SK-MEL-5 (cell line): ENCODE data around the gene SLIT3. TPM values are rescaled to one million over a fixed set of nuclear protein-coding genes. Genes with fewer than 3 reads are reported as not detected.

Experiments
- DNase-seq: peaks from one replicate; pipeline ENCODE4 v3.0.0-alpha.2; 2016; ENCODE audit warnings: low read depth, low spot score
- in situ Hi-C: cut with HindIII; loops from 2 replicates; pipeline ENCODE4 v1.10.0; 2016; ENCODE audit warnings: low sequenced_read_pairs, high pct_unique_total_duplicates, low pct_unique_long_range_greater_than_20kb
- total RNA-seq: library from RNA; depleted of rRNA; stranded (reverse); fragments of >200 nt; shearing (Covaris generic); gene quantifications from 2 replicates; pipeline ENCODE4 v1.2.3, GENCODE V29; 2014

The SLIT3 gene
- total RNA-seq, 1 experiment from 2014 or later = 0.63 TPM

DNA sequence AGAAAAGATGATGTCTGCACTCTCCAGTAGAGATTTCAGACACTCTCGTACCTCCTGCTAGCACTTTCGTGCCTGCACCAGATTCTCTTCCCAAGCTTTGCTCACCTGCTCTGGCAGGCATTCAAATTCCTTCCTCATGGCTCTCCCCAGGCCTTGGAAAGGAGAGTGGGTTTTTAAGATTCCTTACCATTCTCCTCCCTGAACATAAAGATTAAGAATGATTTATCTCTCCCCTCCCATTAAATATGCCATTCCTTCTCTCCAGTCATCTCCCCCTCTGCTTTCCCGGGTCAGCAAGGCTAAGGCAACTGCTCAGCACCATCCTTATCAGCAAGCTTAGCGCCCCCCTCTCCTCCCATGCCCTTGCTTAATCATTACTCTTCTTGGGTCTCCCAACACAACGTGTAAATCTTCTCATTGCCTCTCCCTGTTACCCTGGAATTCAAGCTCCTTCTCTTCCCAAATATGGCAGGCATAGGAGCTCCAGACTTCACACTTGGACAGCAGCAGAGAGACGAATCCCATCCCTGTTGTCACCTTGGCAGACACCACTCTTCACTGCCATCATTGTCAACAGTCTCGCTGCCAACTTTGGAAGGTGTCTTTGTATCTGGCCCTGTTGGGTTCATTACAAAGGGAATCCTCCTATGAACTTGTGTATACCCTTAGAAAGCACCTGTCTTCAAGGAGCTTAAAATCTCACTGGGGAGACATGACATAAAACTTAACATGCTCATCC lies 332.9 kb downstream of the SLIT3 start:
- DNase-seq = no peak
- in situ Hi-C loops = no loop called here

DNA sequence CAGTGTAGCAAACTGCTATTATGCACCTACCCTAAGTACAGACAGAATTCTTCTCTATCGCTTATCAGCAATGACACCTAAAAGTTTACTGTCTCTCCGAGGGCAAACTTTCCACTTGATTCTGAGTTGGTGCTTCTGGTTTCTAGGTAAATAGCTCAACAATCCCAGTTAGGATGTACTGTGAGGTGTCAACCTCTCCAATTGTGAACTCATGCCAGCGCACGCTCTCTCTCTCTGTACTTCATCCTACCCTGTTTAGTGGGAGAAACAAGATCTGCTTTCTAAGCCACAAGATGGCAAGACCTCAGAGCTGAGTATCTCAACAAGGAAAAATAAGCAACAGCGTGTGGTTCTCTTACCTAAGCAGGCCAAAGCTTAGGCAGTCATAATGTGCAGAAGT lies 335.3 kb downstream of the SLIT3 start:
- in situ Hi-C loops = no loop called here

DNA sequence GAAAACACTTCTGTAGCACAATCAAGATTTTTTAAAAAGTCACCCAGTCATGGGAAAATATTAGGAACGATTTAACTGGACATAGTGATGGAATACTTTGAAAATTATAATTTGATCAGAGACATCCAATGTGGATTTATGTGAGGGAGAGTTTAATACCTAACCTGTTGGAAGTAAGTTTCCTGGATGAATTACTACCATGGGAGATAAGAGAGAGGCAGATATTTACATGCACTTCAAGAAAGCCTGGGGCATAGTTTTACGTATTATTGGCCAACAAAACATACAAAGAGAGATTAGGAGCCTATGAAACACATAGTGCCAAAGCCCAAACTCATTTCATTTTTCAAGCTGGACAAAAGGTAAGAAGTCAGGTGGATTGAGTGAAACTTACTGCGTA lies 336.8 kb downstream of the SLIT3 start:
- DNase-seq = no peak
- in situ Hi-C loops = no loop called here

More for the DNA sequence above, 335.3 kb downstream of the SLIT3 start:
- DNase-seq = no peak

DNA sequence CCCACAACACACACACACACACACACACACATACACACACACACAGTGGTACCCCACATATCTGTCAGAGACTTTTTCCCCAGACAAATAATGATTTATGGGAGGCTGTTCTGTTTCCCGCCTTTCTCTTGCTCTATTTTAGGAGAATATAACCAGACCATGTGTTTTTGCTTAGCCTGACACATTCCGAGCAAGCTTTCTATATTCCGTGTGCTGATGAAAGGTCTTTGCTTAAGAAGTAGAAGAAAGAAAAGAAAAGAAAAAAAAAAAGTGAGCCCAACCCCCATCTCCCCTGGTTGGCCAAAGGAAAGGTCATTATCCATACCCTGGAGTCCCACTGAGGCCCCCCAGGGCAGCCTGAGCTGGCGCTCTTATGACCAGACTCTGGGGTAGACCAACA lies 338.6 kb downstream of the SLIT3 start:
- in situ Hi-C loops = no loop called here
- no peak for DNase-seq

DNA sequence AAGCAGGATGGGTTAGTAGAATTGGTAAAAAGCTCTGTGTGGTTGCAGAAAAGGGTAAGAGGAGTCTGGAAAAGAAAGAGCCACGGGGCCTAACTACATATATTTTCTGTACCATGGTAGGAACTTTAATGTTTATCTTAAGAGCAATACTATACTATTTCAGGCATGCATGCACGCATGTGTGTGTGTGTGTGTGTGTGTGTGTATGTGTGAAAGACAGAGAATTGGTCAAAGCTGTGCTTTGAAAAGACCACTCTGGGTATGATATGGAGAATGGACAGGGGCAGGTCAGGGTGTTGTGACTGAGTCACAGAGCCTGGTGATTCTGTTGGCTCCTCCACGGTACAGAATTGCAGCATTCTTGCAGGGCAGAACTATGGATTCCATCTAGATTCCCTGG lies 339.3 kb downstream of the SLIT3 start:
- DNase-seq = no peak
- in situ Hi-C loops = no loop called here

DNA sequence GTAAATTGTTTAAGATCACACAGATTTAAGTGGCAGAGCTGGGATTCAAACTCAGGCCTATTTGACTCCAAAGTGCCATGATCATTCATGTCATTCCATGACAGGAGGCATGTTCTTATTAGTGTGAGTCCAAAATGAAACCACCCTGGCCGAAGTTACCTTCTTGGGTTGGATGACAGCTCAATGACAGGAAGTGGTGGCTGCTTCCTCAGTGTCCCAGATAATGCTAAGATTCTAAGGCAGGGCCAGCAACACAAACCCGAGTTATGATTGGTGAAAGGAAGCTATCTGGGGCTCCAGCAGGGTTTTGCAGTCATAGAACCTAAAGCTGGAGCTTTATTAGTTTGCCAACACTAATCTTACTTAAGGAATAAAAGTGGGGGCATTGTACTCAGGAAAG lies 340.4 kb downstream of the SLIT3 start:
- no peak for DNase-seq
- in situ Hi-C loops = no loop called here

DNA sequence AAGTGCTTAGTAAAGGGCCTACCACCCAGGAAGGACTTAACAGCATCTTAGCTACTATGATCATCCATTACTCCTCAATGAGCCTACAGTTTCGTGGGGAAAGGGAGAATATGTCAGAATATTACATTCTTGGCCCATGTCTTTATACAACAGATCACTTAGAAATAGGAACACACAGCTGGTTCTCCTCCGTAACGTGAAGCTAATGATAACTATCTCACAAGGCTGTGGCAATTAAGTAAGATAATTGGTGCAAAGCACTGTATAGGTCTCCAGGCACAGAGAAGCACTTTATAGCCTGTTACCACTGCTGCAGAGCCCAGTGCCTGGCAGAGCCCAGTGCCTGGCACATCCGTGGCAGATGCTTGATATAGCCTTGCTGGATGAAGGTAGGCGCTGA lies 347.6 kb downstream of the SLIT3 start:
- in situ Hi-C loops = no loop called here
- no peak for DNase-seq

DNA sequence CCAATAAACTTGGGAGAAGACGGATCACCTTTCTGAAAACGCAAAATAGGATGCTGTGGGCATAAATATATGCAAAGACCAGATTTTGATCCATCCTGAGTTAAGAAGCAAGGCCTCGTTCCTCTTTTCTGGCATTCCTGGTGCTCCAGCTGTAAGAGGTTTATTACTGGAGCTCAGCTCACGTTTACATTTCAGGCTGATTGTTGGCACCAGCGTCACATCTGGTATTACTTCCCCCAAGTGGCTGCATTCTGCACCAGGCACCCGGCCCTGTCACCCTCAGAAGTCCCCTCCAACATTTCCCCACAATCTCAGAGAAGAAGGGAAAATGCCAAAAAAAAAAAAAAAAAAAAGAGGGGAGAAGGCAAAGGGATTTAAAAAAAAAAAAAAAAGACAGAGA lies 348.7 kb downstream of the SLIT3 start:
- in situ Hi-C loops = no loop called here
- DNase-seq = no peak

DNA sequence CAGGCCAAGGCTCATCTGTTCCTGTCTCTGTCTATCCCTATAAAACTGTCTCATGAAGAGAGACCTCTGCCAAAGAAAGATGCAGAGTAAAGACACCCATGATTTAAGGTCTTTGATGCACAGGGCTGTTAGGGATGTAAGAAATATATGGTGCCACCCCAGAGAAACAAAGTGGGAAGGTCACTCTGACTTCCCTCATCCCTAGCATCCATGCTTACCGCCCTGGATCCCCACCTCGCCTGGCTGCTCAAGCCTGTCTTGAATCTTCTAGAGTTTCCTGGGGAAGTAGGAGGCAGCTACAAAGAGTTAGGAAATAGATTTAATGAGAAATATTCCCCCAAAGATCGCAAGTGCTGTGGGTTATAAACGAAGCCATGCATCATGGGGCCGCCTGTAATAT lies 349.2 kb downstream of the SLIT3 start:
- in situ Hi-C loops = no loop called here

DNA sequence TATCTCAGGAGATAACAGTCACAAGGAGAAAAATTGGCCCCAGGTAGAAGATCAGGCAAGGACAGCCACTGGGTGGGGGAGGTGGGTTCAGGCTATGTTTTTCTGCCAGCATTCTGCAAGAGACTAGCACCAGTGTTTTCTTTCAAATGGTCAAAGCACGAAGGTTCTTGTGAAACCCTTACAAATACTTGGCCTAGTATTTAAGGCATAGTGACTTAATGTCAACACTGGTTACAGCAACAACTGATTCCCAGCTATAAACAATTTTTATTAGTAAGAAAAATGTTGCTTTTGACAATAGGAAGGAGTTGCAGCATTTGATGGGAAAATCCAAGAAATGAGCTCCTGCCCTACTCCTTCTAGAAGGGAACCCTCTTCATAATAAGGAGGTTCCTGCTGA lies 349.6 kb downstream of the SLIT3 start:
- in situ Hi-C loops = no loop called here

More for the DNA sequence above, 349.2 kb downstream of the SLIT3 start:
- no peak for DNase-seq

DNA sequence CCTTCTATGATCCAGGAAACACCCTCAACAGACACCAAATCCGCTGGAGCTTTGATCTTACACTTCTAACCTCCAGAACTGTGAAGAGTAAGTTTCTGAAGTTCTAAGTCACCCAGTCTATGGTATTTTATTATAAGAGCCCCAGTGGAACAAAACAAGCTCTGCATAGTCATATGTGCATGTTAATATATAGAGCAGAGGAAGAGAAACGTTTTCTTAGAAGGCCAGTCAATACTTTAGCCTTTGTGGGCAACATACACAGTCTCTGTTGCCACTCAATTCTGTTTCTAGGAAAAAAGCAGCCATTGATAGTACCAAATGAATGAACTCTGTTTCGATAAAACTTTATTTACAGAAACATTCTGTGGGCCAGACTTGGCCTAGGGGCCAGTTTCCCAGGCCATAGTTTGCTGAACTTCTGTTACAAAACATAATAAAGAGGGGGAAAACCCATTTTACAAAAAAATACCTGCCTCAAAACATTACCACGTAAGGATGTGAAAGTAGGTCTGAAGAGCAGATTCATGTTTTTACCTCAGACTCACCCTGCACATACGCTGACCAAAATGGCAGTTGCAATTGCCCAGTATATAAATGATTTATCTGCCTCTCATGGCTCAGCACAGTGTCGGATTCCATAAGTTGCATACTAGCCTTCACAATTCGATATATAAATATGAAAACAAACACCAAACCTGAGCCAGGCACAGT lies 350.5 kb downstream of the SLIT3 start:
- DNase-seq = no peak
- in situ Hi-C loops = no loop called here

More for the DNA sequence above, 349.6 kb downstream of the SLIT3 start:
- DNase-seq = no peak

DNA sequence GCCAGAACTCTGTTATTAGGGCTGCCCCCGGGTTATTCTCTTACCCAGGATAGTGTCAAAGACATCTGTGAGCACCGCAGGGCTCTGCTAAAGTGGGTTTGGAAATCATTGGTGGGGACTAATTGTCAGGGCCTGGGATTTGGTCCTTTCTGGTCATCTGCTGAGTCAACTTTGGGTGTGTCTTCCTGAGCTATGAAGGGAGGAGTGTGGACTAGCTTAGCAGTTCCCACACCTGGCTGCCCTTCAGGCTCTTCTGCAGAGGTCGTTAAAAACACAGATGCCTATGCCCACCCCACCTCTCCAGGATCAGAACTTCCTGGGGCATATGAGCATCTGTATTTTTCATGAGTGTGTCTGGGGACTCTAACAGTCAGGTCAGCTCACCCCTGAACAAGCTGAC lies 352.2 kb downstream of the SLIT3 start:
- no peak for DNase-seq
- in situ Hi-C loops = no loop called here

DNA sequence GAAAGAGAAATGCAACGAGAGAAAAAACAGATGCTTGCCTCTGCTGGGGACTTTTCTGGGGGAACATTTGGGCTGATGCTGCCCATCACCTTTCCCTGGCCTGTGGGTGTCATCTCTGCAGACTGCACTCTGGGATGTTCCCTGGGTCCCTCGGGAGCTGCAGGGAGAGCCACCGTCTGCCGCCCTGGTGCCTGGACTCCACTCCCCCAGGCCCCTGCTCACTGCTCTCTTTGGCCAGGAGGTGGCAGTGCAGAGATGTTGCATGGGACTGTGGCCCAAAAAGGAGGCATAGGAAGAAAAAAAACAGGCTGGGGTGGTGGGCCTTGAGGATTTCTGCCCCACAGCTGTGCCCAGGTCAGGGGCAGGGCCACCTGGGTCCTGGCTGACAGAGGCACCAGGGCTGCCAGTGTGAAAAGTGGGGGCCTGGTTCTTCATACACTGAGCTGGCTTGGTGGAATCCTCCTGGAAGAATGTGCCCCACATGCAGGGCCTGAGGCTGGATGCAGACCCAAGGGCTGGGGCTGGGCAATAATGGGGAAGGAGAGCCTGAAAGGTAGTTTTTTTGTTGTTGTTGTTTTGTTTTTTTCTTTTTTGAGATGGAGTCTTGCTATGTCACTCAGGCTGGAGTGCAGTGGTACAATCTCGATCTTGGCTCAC lies 353.6 kb downstream of the SLIT3 start:
- in situ Hi-C loops = no loop called here

DNA sequence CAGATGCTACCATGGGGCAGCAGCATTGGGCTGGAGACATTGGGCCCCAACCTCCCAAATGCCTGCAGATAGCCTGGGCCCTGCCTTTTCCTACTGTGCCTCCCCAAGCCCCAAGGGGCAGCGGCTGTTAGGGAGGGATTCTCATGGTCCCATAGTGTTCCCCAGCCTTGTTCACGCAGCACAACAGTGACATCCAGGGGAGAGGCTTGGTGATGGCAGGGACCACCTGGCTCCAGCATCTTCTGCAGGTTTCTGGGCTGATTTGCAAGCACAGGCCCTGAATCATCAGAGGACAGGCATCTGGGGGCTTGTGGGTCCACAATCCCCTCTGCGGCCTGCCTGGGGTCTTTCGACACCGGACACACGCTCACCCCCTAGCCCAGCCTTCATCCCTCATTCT lies 354.6 kb downstream of the SLIT3 start:
- in situ Hi-C loops = no loop called here
- DNase-seq = peak; percentile 4

More for the DNA sequence above, 353.6 kb downstream of the SLIT3 start:
- peak; percentile 70 for DNase-seq

DNA sequence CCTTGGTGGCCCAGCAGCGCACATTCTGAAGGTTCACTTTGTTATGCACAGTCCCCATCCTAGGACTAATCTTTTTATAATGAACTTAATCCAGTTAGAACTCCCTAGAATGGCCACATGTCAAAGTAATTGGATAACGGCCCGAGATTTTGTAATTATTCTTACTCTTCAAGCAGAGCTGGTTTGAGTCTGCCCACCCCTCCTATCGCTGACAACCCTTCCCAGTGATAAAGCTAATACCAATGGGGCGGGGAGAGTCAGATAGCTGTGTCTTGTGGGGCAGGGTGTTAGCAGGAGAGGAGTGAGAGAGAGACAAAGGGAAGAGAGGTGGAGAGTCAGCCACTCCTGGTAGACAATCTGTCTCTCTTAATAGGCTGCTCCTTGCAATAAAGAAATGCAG lies 356.9 kb downstream of the SLIT3 start:
- in situ Hi-C loops = no loop called here
- no peak for DNase-seq

DNA sequence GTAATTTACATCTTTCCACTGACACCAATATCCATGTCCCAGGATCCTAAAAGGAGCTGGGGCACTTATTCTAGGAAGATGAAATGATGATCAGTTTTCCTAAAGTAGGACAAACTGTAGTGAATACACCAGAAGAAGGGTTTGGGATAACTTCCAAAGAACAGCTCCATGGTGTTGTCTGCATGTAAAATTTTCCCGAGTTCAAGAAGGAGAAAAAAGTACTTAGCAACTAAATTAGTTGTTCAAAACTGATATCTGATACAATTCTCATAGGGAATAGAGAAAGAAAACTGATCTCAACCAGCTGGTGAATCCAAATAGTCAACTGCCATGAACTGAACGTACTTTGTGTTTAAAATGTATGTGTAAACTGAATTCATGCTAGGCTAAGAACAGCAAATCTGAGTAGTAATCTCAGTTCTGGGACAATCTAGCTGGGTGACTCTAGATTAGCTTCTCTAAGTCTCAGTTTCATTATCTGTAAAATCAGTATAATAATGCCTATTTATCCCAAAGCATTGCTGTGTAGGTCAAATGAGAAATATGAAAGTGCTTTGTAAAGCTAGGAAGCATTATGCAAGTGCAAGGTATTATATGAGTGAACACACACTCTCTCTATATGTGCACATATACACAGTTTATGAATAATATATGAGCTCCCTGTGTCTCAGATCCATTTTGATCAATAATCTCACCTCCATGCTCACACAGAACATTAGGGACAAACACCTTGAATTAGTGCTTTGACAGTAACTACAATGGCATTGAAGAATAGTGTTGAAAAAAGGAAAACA lies 357.7 kb downstream of the SLIT3 start:
- in situ Hi-C loops = no loop called here
- no peak for DNase-seq

DNA sequence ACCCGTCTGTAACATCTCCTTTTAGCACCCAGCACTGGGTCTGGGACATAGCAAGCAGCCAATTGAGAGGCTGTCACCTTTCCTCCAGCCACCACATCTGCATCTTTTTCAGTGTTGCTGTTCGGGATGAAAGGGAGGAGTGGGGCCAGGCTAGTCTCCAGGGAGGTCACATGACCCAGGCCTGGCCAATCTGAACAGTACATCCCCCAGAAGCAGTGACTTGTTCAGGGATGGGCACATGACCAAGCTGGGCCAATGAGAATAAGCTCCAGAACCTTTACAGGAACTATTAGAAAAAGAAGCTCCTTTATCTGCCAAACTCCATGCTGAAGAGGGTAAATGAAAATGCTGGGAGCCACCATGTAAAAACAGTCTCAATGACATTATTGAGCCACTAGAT lies 359.0 kb downstream of the SLIT3 start:
- peak; percentile 7 for DNase-seq
- in situ Hi-C loops = no loop called here

DNA sequence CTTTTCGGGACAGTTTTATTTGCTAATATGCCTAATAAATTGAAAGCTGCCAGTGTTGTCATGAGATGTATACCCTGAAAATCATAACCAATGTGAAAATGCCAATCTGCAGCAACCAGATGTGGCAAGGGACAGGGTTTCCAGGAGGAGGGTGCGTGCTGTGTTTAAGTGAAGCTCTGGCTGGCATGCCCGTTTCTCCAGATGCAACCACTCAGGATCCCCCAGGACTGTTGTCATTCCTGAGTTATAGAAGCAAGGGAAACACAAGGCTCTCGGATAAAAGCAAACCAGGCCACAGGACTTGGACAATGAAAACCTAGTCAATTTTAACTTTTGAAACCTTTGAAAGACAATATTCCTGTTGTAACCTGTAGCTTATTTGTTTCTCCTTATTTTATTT lies 360.2 kb downstream of the SLIT3 start:
- in situ Hi-C loops = no loop called here
- no peak for DNase-seq
